Neuronal stem cell (in vitro differentiated cells): ENCODE data around the gene PABPN1.
"Not testable (repeated sequence)": the region's sequence is repeated elsewhere in the genome, so short reads cannot be mapped to it uniquely, and the experiment has no call there.

Experiments
- DNase-seq: peaks from one replicate; pipeline ENCODE4 v3.0.0-alpha.2; 2013; ENCODE audit warnings: low spot score
- H2AFZ ChIP-seq: one replicate; pipeline ENCODE4 v1.6.1; 2013; ENCODE audit warnings: mild to moderate bottlenecking, low read length, inconsistent platforms
- H2AK5ac ChIP-seq: 2 replicates; pipeline ENCODE4 v1.6.1; 2013; ENCODE audit warnings: low read depth, mild to moderate bottlenecking, inconsistent platforms, low read length, moderate library complexity, mixed read lengths
- H2BK120ac ChIP-seq: 2 replicates; pipeline ENCODE4 v1.6.1; 2013; ENCODE audit warnings: low read depth, mild to moderate bottlenecking, inconsistent platforms, low read length, moderate library complexity, mixed read lengths
- H2BK12ac ChIP-seq: one replicate; pipeline ENCODE4 v1.6.1; 2013; ENCODE audit warnings: low read length, inconsistent platforms
- H2BK15ac ChIP-seq: 2 replicates; pipeline ENCODE4 v1.6.1; 2013; ENCODE audit warnings: mild to moderate bottlenecking, low read length, inconsistent platforms, mixed read lengths
- H2BK5ac ChIP-seq: one replicate; pipeline ENCODE4 v1.6.1; 2013; ENCODE audit warnings: inconsistent platforms, mild to moderate bottlenecking, low read length, moderate library complexity
- H3K14ac ChIP-seq: one replicate; pipeline ENCODE4 v1.6.1; 2013; ENCODE audit warnings: low read length, inconsistent platforms
- H3K18ac ChIP-seq: 2 replicates; pipeline ENCODE4 v1.6.1; 2013; ENCODE audit warnings: low read length, inconsistent platforms
- H3K23ac ChIP-seq: 2 replicates; pipeline ENCODE4 v1.6.1; 2013; ENCODE audit warnings: low read depth, mild to moderate bottlenecking, mixed read lengths, low read length, inconsistent platforms; ENCODE audit not compliant: poor library complexity
- H3K27ac ChIP-seq: replicated peaks from 3 replicates; pipeline ENCODE4 v1.5.1; 2013; ENCODE audit warnings: low read length, inconsistent platforms
- H3K27me3 ChIP-seq, 3 experiments: 2 replicates each; pipeline ENCODE4 v1.6.1; 2013; ENCODE audit warnings: low read length in 3 of 3, mild to moderate bottlenecking in 2 of 3, inconsistent platforms in 1 of 3, low read depth in 1 of 3, mixed read lengths in 1 of 3, moderate library complexity in 1 of 3; ENCODE audit not compliant: control insufficient read depth in 3 of 3, insufficient read depth in 3 of 3
- H3K36me3 ChIP-seq, 2 donors: replicated peaks in 1 of 2; 2 replicates each; pipeline ENCODE4 v1.6.1; 2013; ENCODE audit warnings: low read length in 2 of 2; ENCODE audit not compliant: control insufficient read depth in 2 of 2, insufficient read depth in 2 of 2
- H3K4ac ChIP-seq: 2 replicates; pipeline ENCODE4 v1.6.1; 2013; ENCODE audit warnings: inconsistent platforms, mild to moderate bottlenecking, low read length, moderate library complexity
- H3K4me1 ChIP-seq, 2 donors: 1 replicate in 1 of 2; 2 replicates in 1 of 2; pipeline ENCODE4 v1.6.1; 2013; ENCODE audit warnings: low read length in 2 of 2, low read depth in 1 of 2; ENCODE audit not compliant: control insufficient read depth in 2 of 2, insufficient read depth in 1 of 2
- H3K4me2 ChIP-seq: one replicate; pipeline ENCODE4 v1.6.1; 2013; ENCODE audit warnings: mild to moderate bottlenecking, low read length, inconsistent platforms; ENCODE audit not compliant: insufficient read depth, poor library complexity, severe bottlenecking
- H3K4me3 ChIP-seq, 2 donors: 2 replicates each; pipeline ENCODE4 v1.5.1; 2013; ENCODE audit warnings: low read length in 2 of 2, mild to moderate bottlenecking in 2 of 2, inconsistent platforms in 1 of 2, moderate library complexity in 1 of 2
- H3K79me1 ChIP-seq: one replicate; pipeline ENCODE4 v1.6.1; 2013; ENCODE audit warnings: low read depth, mild to moderate bottlenecking, inconsistent platforms, low read length, moderate library complexity
- H3K9ac ChIP-seq: one replicate; pipeline ENCODE4 v1.6.1; 2013; ENCODE audit warnings: mild to moderate bottlenecking, low read depth, low read length, inconsistent platforms; ENCODE audit not compliant: poor library complexity
- H3K9me3 ChIP-seq, 2 donors: replicated peaks in 1 of 2; 2 replicates each; pipeline versions ENCODE3 to v1.6.1; 2013; ENCODE audit warnings: low read length in 2 of 2, mild to moderate bottlenecking in 2 of 2, inconsistent platforms in 1 of 2, low read depth in 1 of 2, mixed read lengths in 1 of 2, moderate library complexity in 1 of 2; ENCODE audit not compliant: control insufficient read depth in 2 of 2, insufficient read depth in 1 of 2
- H4K8ac ChIP-seq: one replicate; pipeline ENCODE4 v1.6.1; 2013; ENCODE audit warnings: low read depth, mild to moderate bottlenecking, inconsistent platforms, low read length, moderate library complexity
- H4K91ac ChIP-seq: one replicate; pipeline ENCODE4 v1.6.1; 2013; ENCODE audit warnings: low read length, low read depth, mild to moderate bottlenecking, inconsistent platforms; ENCODE audit not compliant: poor library complexity
- WGBS, 2 donors: extraction: QIAGEN DNeasy Blood & Tissue Kit; methylation state at CpG; one replicate each; pipeline ENCODE4 v1.1.7; 2013; ENCODE audit warnings: missing lambda C conversion rate in 2 of 2, mixed read lengths in 1 of 2; ENCODE audit not compliant: insufficient read length in 2 of 2, insufficient replicate concordance in 1 of 2; ENCODE audit errors: extremely low coverage in 2 of 2; 5-methylcytosine and 5-hydroxymethylcytosine counted together

The PABPN1 gene

DNA sequence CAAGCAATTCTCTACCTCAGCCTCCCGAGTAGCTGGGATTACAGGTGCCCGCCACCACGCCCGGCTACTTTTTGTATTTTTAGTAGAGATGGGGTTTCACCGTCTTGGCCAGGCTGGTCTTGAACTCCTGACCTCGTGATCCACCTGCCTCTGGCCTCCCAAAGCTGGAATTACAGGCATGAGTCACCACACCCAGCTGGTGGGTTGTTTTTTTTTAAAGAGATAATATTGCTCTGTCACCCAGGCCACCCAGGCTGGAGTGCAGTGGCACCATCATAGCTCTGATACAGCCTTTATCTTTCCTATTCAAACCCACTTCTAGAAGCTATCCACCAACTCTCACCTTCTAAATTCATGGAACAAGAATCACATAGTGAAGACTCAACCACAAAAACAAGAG lies 43.3 kb upstream of the PABPN1 start:
- Histone ChIP-seq H3K36me3 (peaks cover 20 to 41% of the 10 kb centered on the region in 2 donors), H3K4me1 (peaks cover 8 to 12% of the 10 kb centered on the region in 2 donors), H3K9me3 (peaks cover 9 to 14% of the 10 kb centered on the region in 2 donors)
- H3K4me2 ChIP-seq, H3K14ac ChIP-seq, H3K79me1 ChIP-seq, H3K4me3 ChIP-seq, H4K91ac ChIP-seq, H2BK5ac ChIP-seq, H4K8ac ChIP-seq, H3K27me3 ChIP-seq, H3K18ac ChIP-seq, H2BK12ac ChIP-seq, H3K4ac ChIP-seq, H3K27ac ChIP-seq, H2BK15ac ChIP-seq, H2BK120ac ChIP-seq, H3K23ac ChIP-seq, H2AK5ac ChIP-seq, H2AFZ ChIP-seq, DNase-seq, H3K9ac ChIP-seq: not testable (repeated sequence)
- no CpG with 5 or more reads among the region's 6 CpGs for WGBS, 2 donors

DNA sequence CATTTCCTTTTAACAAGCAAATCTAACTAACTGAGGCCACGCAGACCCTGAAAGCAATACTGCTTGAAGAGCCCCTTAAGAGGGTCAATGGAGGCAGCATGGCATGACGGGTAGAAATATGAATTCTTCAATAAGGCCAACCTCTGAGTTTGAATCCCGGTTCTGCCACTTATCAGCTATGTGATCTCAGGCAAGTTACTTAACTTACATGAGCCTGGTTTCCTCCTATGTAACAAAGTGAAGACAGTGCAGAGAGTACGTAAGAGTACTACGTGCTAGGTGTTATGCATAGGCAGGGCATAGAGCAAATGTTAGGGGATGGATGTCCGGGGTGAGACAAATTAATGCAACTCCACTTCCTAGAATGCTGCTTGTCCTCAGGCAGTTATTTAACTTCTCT lies 40.0 kb upstream of the PABPN1 start:
- no CpG with 5 or more reads among the region's 6 CpGs for WGBS, 2 donors
- no peak overlapping the region for H3K4me2 ChIP-seq
- H2BK120ac ChIP-seq, result no peak overlapping the region
- H4K8ac ChIP-seq, result no peak overlapping the region
- H3K79me1 ChIP-seq, result peaks cover 2% of the 10 kb centered on the region
- no peak overlapping the region for H2AFZ ChIP-seq
- no peak overlapping the region for H3K23ac ChIP-seq
- H3K27me3 ChIP-seq, result no peaks in the 10 kb centered on the region
- H3K27ac ChIP-seq, result peak overlapping the region; percentile 70
- H4K91ac ChIP-seq, result no peak overlapping the region
- H3K9ac ChIP-seq, result no peak overlapping the region
- no peak overlapping the region for H2BK5ac ChIP-seq
- peak overlapping the region; percentile 28 for H3K18ac ChIP-seq
- peaks cover 3 to 6% of the 10 kb centered on the region in 2 donors for H3K9me3 ChIP-seq
- no peak overlapping the region for H2BK12ac ChIP-seq
- peaks cover 11 to 18% of the 10 kb centered on the region in 2 donors for H3K4me1 ChIP-seq
- no peak overlapping the region for H2AK5ac ChIP-seq
- DNase-seq, result no peak
- H3K14ac ChIP-seq, result no peak overlapping the region
- no peak overlapping the region for H3K4me3 ChIP-seq
- H3K4ac ChIP-seq, result no peak overlapping the region
- H3K36me3 ChIP-seq, result peaks cover 14 to 33% of the 10 kb centered on the region in 2 donors
- no peak overlapping the region for H2BK15ac ChIP-seq

- Histone ChIP-seq H2BK120ac (no peak overlapping the region), H3K27ac (peak overlapping the region; percentile 37), H2AK5ac (peak overlapping the region; percentile 59), H2BK5ac (no peak overlapping the region), H4K91ac (no peak overlapping the region), H2BK12ac (no peak overlapping the region), H2BK15ac (no peak overlapping the region), H3K9me3 (no peaks in the 10 kb centered on the region), H3K4me2 (peak overlapping the region; percentile 63), H3K18ac (peak overlapping the region; percentile 84), H3K27me3 (no peaks in the 10 kb centered on the region), H3K23ac (no peak overlapping the region), H3K9ac (no peak overlapping the region), H3K79me1 (peaks cover 4% of the 10 kb centered on the region), H4K8ac (no peak overlapping the region), H3K4me3 (peak overlapping the region; percentile 73 to 98), H3K4ac (no peak overlapping the region), H3K36me3 (peaks cover 6 to 20% of the 10 kb centered on the region in 2 donors), H3K14ac (no peak overlapping the region), H3K4me1 (peaks cover 9 to 15% of the 10 kb centered on the region in 2 donors), H2AFZ (peak overlapping the region; percentile 90)
- DNase-seq, result no peak
- WGBS, 2 donors, result no CpG with 5 or more reads among the region's 9 CpGs
These were observed 36.4 kb upstream of the PABPN1 start for GRCh38 chr14:23284654-23285529.

DNA sequence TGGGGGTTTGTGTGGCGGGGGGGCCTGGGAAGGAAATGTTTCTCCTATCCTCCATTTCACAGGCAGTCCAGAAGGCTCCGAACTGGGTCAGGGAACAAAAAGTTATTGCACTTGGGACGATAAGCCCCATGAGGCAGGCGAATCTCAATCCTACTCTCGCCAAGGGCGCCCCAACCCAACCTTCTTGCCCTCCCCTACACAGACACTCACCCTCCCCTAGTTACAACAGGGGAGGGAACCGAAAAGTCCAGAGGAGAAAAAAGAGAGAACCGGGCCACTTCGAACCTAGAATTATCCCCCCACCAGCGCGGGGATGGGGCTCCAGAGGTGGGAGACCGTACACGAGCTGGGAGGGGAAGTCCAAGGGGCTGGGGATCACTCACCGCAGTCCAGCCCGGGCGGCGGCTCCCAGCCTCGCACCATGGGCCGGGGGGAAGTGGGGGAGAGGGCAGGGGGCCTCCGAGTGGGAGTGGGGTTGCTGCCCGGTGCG lies 35.7 kb upstream of the PABPN1 start:
- no peak for DNase-seq

More for the DNA sequence above, 35.7 kb upstream of the PABPN1 start:
- no peak overlapping the region for H4K8ac ChIP-seq
- H3K4ac ChIP-seq, result no peak overlapping the region
- H3K79me1 ChIP-seq, result peaks cover 4% of the 10 kb centered on the region
- peaks cover 3 to 12% of the 10 kb centered on the region in 2 donors for H3K4me1 ChIP-seq
- H2BK15ac ChIP-seq, result no peak overlapping the region
- no CpG with 5 or more reads among the region's 22 CpGs for WGBS, 2 donors
- H3K36me3 ChIP-seq, result peaks cover 6 to 20% of the 10 kb centered on the region in 2 donors
- H3K14ac ChIP-seq, result no peak overlapping the region
- H2BK5ac ChIP-seq, result no peak overlapping the region
- no peaks in the 10 kb centered on the region for H3K9me3 ChIP-seq
- peak overlapping the region; percentile 69 for H3K23ac ChIP-seq
- H3K9ac ChIP-seq, result peak overlapping the region; percentile 89
- no peak overlapping the region for H2BK12ac ChIP-seq
- peak overlapping the region; percentile 63 for H3K4me2 ChIP-seq
- H2BK120ac ChIP-seq, result no peak overlapping the region
- H4K91ac ChIP-seq, result no peak overlapping the region
- H3K27me3 ChIP-seq, result no peaks in the 10 kb centered on the region
- peak overlapping the region; percentile 90 for H2AFZ ChIP-seq
- peak overlapping the region; percentile 73 to 98 for H3K4me3 ChIP-seq
- H2AK5ac ChIP-seq, result peak overlapping the region; percentile 59
- H3K27ac ChIP-seq, result peak overlapping the region; percentile 37
- peak overlapping the region; percentile 84 for H3K18ac ChIP-seq
